Astrocyte (in vitro differentiated cells and primary cell): ENCODE measurements around the gene WDR73. TPM values are rescaled to one million over a fixed set of nuclear protein-coding genes. Genes with fewer than 3 reads are reported as not detected.

Experiments used
- DNase-seq: peaks from one replicate; pipeline ENCODE4 v3.0.0-alpha.2; 2010; ENCODE audit warnings: low read depth
- FAIRE-seq: peaks from 2 replicates; lab custom pipeline; 2011; peaks lifted over from hg19 to GRCh38; lab: Jason Lieb, UNC
- H2AFZ ChIP-seq: 2 replicates; pipeline ENCODE4 v1.6.0; 2012; ENCODE audit warnings: low read depth, low read length, inconsistent platforms
- H3K27ac ChIP-seq: 2 replicates; pipeline ENCODE4 v1.5.1; 2011; ENCODE audit warnings: low read depth, low read length, inconsistent platforms
- H3K27me3 ChIP-seq: 2 replicates; pipeline ENCODE4 v1.6.0; 2011; ENCODE audit warnings: low read length, inconsistent platforms; ENCODE audit not compliant: insufficient read depth
- H3K36me3 ChIP-seq: 2 replicates; pipeline ENCODE4 v1.5.1; 2011; ENCODE audit warnings: low read length, inconsistent platforms; ENCODE audit not compliant: insufficient read depth
- H3K4me1 ChIP-seq: 2 replicates; pipeline ENCODE4 v1.5.1; 2011; ENCODE audit warnings: low read length, inconsistent platforms; ENCODE audit not compliant: insufficient read depth
- H3K4me2 ChIP-seq: 2 replicates; pipeline ENCODE4 v1.6.0; 2012; ENCODE audit warnings: low read length, inconsistent platforms
- H3K4me3 ChIP-seq: 2 replicates; pipeline ENCODE4 v1.5.1; 2011; ENCODE audit warnings: low read depth, mild to moderate bottlenecking, low read length, inconsistent platforms; ENCODE audit not compliant: insufficient read depth
- H3K79me2 ChIP-seq: 2 replicates; pipeline ENCODE4 v1.6.0; 2012; ENCODE audit warnings: mild to moderate bottlenecking, low read length, inconsistent platforms; ENCODE audit not compliant: insufficient read depth
- H3K9ac ChIP-seq: 2 replicates; pipeline ENCODE4 v1.6.0; 2012; ENCODE audit warnings: mild to moderate bottlenecking, low read length, inconsistent platforms
- H3K9me3 ChIP-seq: 2 replicates; pipeline ENCODE4 v1.5.1; 2012; ENCODE audit warnings: low read depth, mild to moderate bottlenecking, low read length, inconsistent platforms; ENCODE audit not compliant: insufficient read depth
- H4K20me1 ChIP-seq: 2 replicates; pipeline ENCODE4 v1.6.0; 2012; ENCODE audit warnings: low read length, inconsistent platforms; ENCODE audit not compliant: insufficient read depth
- H3K27ac Mint-ChIP-seq: one replicate; pipeline ENCODE4 v1.8.0; 2021; ENCODE audit warnings: mild to moderate bottlenecking, mixed read lengths; ENCODE audit not compliant: unreplicated experiment
- H3K27me3 Mint-ChIP-seq: one replicate; pipeline ENCODE4 v1.8.0; 2021; ENCODE audit warnings: low read depth, mixed read lengths; ENCODE audit not compliant: unreplicated experiment
- H3K36me3 Mint-ChIP-seq: one replicate; pipeline ENCODE4 v1.8.0; 2021; ENCODE audit warnings: low read depth, mixed read lengths; ENCODE audit not compliant: unreplicated experiment
- H3K4me1 Mint-ChIP-seq: one replicate; pipeline ENCODE4 v1.8.0; 2021; ENCODE audit warnings: low read depth, mixed read lengths; ENCODE audit not compliant: unreplicated experiment
- H3K4me3 Mint-ChIP-seq: one replicate; pipeline ENCODE4 v1.8.0; 2021; ENCODE audit warnings: mild to moderate bottlenecking, moderate library complexity, mixed read lengths; ENCODE audit not compliant: unreplicated experiment
- H3K9me3 Mint-ChIP-seq: one replicate; pipeline ENCODE4 v1.8.0; 2021; ENCODE audit warnings: mild to moderate bottlenecking, mixed read lengths; ENCODE audit not compliant: unreplicated experiment
- CTCF ChIP-seq: IDR thresholded peaks from 2 replicates; pipeline ENCODE4 v1.5.1; 2011; ENCODE audit warnings: low read depth, mild to moderate bottlenecking, inconsistent platforms, low read length, moderate library complexity; ENCODE audit not compliant: insufficient read depth
- EZH2 ChIP-seq: IDR thresholded peaks from 2 replicates; pipeline ENCODE4 v1.6.1; 2012; ENCODE audit warnings: mild to moderate bottlenecking, low read length, inconsistent platforms; ENCODE audit not compliant: insufficient read depth
- total RNA-seq: library from RNA; stranded (reverse); gene quantifications from 2 replicates; pipeline ENCODE4 v1.2.1, GENCODE V29; 2021

WDR73 gene
- total RNA-seq, 1 donor from 2014 or later = 23.9 TPM

GRCh38 chr15:84633311-84634227 lies 20.5 kb downstream of the WDR73 start:
- peaks cover 21% of the 10 kb centered on the region for H3K4me1 Mint-ChIP-seq

GRCh38 chr15:84631706-84632272 lies 22.3 kb downstream of the WDR73 start:
- Mint-ChIP-seq H3K27ac (peak overlapping the region; percentile 96), H3K4me1 (peaks cover 18% of the 10 kb centered on the region), H3K36me3 (peaks cover 5% of the 10 kb centered on the region), H3K9me3 (no peaks in the 10 kb centered on the region), H3K27me3 (no peaks in the 10 kb centered on the region), H3K4me3 (peak overlapping the region; percentile 96)
- Histone ChIP-seq H3K9ac (peak overlapping the region; percentile 78), H3K27me3 (no peaks in the 10 kb centered on the region), H3K79me2 (peaks cover 25% of the 10 kb centered on the region), H3K4me1 (peaks cover 24% of the 10 kb centered on the region), H3K4me3 (peak overlapping the region; percentile 69), H3K27ac (peak overlapping the region; percentile 37), H3K9me3 (no peaks in the 10 kb centered on the region), H4K20me1 (peaks cover 19% of the 10 kb centered on the region), H2AFZ (peak overlapping the region; percentile 81), H3K4me2 (peak overlapping the region; percentile 88), H3K36me3 (peaks cover 6% of the 10 kb centered on the region)
- no peak for FAIRE-seq
- TF ChIP-seq EZH2 (no peak), CTCF (no peak)
- no peak for DNase-seq

More at GRCh38 chr15:84633311-84634227, 20.5 kb downstream of the WDR73 start:
- peak overlapping the region; percentile 88 for H3K4me2 ChIP-seq
- peaks cover 10% of the 10 kb centered on the region for H3K36me3 ChIP-seq
- no peaks in the 10 kb centered on the region for H3K9me3 ChIP-seq
- H3K27ac ChIP-seq = peak overlapping the region; percentile 59
- H4K20me1 ChIP-seq = peaks cover 19% of the 10 kb centered on the region
- peaks cover 25% of the 10 kb centered on the region for H3K79me2 ChIP-seq
- peak overlapping the region; percentile 64 for H2AFZ ChIP-seq
- DNase-seq = peak; percentile 69
- H3K9ac ChIP-seq = peak overlapping the region; percentile 76
- peaks cover 24% of the 10 kb centered on the region for H3K4me1 ChIP-seq
- Mint-ChIP-seq H3K4me3 (peak overlapping the region; percentile 96), H3K27me3 (no peaks in the 10 kb centered on the region), H3K9me3 (no peaks in the 10 kb centered on the region), H3K36me3 (peaks cover 10% of the 10 kb centered on the region), H3K27ac (peak overlapping the region; percentile 90)
- H3K27me3 ChIP-seq = no peaks in the 10 kb centered on the region
- TF ChIP-seq CTCF (no peak), EZH2 (no peak)
- H3K4me3 ChIP-seq = peak overlapping the region; percentile 54
- FAIRE-seq = no peak
